GM18499 (cell line): ENCODE data around the gene MISP.

ENCODE experiments used
- ATAC-seq: cut with Tn5 transposase; IDR thresholded peaks from one replicate; pipeline ENCODE4 v1.9.1; 2021; ENCODE audit warnings: moderate number of reproducible peaks; ENCODE audit not compliant: insufficient read depth, unreplicated experiment

MISP gene

GRCh38 chr19:805600-806550, 55.0 kb downstream of the MISP start:
- ATAC-seq: no peak

GRCh38 chr19:806815-807421, 56.0 kb downstream of the MISP start:
- ATAC-seq: no peak

DNA sequence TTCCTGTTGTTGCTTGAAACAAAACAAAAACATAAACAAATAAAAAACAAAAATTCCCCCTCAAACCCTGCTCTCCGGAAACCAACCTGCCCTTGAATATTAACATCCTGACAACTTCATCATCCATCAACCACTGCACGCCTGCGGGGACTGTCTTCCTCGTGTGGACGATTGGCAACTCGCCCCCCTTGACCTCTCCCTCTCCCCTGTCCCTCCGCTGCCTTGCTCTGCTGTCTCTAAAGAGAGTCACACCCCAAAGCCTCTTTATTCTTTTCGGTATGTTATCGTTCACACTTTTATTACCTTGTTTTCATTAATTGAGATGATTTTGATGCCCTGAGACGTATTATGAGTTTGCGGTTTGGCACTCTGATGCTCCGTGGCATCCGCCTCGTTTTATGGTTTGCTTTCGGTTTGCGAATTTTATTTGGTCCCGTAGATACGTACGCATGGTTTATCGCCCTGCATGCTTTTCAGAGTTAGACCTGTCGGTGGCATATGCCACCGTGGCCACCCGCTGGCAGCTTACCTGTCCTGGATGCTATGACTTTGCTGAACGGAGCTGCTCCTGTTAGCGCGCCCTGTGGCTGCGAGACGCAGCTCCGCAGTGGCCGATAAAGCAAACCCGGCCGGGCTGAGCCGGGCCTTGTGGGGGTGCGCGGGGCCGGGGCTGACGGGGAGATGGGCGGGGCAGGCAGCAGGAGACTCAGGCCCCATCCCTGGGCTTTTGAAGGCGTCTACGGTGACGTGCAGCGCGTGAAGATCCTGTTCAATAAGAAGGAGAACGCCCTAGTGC, 56.9 kb downstream of the MISP start:
- ATAC-seq: no peak

DNA sequence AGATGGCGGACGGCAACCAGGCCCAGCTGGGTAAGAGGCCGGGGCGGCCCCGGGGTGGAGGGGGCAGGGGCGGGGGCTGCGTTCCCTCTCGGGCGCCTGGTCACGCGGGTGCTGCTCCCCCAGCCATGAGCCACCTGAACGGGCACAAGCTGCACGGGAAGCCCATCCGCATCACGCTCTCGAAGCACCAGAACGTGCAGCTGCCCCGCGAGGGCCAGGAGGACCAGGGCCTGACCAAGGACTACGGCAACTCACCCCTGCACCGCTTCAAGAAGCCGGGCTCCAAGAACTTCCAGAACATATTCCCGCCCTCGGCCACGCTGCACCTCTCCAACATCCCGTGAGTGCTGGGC, 57.5 kb downstream of the MISP start:
- ATAC-seq: no peak

- ATAC-seq: no peak
Observed at GRCh38 chr19:810077-810855, 59.4 kb downstream of the MISP start.

- no peak for ATAC-seq
Observed at GRCh38 chr19:810883-811489, 60.1 kb downstream of the MISP start.

DNA sequence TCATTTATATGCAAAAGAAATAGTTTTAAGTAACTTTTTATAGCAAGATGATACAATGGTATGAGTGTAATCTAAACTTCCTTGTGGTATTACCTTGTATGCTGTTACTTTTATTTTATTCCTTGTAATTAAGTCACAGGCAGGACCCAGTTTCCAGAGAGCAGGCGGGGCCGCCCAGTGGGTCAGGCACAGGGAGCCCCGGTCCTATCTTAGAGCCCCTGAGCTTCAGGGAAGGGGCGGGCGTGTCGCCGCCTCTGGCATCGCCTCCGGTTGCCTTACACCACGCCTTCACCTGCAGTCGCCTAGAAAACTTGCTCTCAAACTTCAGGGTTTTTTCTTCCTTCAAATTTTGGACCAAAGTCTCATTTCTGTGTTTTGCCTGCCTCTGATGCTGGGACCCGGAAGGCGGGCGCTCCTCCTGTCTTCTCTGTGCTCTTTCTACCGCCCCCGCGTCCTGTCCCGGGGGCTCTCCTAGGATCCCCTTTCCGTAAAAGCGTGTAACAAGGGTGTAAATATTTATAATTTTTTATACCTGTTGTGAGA, 60.7 kb downstream of the MISP start:
- no peak for ATAC-seq

GRCh38 chr19:812049-812746, 61.3 kb downstream of the MISP start:
- no peak for ATAC-seq

- no peak for ATAC-seq
Observed at GRCh38 chr19:812747-813218, 61.9 kb downstream of the MISP start.

DNA sequence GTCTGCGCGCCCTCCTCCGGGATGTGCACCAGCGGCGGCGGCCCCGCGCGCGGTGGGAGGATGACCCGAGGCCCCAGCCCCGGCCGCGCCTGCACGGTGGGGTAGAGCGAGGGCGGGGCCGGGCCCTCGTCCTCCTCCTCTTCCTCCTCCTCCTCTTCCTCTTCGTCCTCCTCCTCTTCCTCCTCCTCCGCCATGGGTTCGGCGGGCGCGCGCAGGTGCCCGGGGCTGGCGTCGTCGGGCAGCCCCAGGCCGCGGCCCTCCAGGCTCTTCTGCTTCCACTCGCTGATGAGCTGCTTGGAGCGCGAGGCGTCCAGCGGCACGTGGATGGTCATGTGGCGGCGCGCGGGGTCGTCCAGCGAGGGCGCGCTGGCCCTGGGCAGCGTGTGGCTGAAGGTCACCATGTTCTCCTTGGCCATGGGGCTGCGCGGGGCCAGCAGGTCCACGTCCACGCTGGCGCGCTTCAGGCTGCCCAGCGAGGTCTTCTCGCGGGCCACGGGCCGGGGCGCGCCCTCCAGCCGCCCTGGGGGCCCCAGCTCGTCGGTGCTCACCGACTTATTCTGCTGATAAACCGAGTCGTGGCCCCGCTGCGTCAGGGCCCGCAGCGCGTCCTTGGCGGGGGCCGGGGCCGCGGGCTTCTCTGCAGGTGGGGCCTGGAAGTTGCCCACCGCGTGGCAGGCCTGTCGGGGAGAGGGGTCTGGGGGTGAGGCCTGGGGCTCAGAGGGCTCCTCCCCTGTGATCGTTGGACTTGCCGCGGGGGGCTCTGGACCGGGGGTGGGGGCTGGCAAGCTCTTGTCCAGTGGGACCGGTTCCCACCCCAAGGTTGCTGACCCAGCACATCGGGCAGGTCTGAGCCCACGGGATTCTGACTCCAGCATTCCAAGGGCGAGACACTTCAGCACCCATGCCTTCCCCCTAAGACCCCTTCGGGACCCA, 62.6 kb downstream of the MISP start:
- ATAC-seq: no peak
